Smooth muscle cell of bladder (primary cell): ENCODE measurements around the gene DPEP2NB. TPM values are rescaled to one million over a fixed set of nuclear protein-coding genes. Genes with fewer than 3 reads are reported as not detected.

ENCODE experiments used
- total RNA-seq: library from RNA; depleted of rRNA; stranded (reverse); fragments of >200 nt; gene quantifications from 2 replicates; pipeline ENCODE4 v1.2.3, GENCODE V29; 2014

Gene DPEP2NB, protein sequence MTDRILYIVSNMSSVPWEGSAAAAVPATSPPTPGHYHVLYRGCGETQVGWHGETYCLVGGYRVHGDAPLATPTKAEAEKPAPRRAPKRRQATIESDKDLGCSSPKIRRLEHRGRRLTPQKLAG
- not detected in 2 replicates for total RNA-seq

DNA sequence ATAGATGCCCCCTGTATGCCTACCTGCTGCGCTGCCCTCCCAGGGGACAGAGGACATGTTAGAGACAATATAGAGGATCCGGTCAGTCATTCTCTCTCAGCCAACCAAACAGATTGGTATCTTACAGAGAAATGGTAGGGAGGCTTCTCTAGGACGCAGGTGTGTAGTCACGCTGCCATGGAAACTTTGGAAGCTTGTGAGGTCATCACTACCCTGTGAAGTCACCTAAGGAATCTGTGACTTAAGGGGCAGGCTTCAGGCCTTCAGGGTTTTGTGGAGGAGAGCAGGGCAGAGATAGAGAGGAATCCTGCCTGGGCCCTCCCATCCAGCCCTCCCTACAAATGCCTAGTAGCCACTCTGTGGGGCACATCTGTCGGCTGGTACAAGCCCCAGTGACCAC lies at the start of gene DPEP2NB:
TSS of gene DPEP2NB (minus strand) at position 231 of the 400 bp plus-strand sequence. CDS start at position 90, 141 bp downstream.

DNA sequence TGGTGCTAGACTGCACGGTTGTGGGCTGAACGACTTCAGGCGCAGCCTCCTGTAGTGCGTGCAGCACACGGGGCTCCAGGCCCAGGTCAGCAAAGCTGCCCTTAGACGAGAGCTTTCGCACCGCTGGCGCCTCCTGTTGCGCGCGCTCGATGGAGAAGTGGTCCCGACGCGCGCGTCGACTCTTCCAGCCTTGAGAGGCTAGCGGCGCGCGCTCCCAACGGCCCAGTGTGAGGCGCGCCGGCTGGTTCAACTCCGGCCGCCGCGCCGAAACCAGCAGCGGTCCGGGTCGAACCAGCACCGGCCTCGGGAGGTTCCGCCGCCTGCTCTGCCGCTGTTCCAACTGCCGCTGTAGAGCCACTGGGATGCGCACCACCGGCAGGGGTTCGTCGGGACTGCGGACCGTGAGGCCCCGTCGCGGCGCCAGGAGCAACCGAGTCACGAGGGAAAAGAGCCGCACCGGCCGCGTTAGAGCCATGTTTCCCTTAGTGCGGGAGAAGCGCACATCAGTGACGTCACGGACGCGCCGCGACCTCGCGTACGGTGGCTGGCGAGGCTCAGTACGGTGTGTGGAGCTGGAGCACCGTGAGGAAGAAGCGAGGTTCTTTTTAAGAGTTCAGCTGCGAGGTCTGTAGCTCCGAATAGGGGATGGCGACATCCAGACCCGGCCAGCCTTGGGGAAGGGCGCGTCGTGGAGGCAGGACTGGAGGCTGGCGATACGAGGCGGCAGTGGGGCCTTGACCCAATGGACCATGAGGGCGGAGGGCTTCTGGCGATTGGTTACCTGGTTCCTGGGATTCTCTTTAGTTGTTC lies 7.2 kb upstream of the DPEP2NB start, which contains the start of the genes DDX28 and DUS2:
TSS of gene DDX28 (minus strand) at position 505 of the 810 bp plus-strand sequence. CDS start at position 475, 30 bp downstream.
TSS of gene DUS2 (plus strand) at position 557 of the 810 bp plus-strand sequence. CDS start 14,740 bp downstream, outside the sequence.

DNA sequence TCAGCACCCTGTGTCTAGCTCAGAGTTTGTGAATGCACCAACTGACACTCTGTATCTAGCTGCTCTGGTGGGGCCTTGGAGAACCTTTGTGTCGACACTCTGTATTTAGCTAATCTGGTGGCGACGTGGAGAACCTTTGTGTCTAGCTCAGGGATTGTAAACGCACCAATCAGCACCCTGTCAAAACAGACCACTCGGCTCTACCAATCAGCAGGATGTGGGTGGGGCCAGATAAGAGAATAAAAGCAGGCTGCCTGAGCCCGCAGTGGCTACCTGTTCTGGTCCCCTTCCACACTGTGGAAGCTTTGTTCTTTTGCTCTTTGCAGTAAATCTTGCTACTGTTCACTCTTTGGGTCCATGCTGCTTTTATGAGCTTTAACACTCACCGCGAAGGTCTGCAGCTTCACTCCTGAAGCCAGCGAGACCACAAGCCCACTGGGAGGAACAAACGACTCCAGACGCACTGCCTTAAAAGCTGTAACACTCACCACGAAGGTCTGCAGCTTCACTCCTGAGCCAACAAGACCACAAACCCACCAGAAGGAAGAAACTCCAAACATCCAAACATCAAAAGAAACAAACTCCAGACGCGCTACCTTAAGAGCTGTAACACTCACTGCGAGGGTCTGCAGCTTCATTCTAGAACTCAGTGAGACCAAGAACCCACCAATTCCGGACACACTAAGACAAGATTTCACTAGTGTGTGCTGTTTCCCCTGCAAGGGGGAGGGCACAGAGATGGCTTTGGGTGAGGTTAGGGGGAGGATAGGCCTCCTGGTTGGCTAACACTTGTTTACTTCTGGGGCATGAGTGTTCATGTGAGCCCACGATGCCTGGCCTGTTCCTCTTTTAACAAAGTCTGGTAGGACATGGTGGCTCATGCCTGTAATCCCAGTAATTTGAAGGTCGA lies 16.7 kb downstream of the DPEP2NB start, which contains the start of gene DPEP2:
TSS of gene DPEP2 (minus strand) at position 706 of the 910 bp plus-strand sequence. CDS start 6,272 bp downstream, outside the sequence.

DNA sequence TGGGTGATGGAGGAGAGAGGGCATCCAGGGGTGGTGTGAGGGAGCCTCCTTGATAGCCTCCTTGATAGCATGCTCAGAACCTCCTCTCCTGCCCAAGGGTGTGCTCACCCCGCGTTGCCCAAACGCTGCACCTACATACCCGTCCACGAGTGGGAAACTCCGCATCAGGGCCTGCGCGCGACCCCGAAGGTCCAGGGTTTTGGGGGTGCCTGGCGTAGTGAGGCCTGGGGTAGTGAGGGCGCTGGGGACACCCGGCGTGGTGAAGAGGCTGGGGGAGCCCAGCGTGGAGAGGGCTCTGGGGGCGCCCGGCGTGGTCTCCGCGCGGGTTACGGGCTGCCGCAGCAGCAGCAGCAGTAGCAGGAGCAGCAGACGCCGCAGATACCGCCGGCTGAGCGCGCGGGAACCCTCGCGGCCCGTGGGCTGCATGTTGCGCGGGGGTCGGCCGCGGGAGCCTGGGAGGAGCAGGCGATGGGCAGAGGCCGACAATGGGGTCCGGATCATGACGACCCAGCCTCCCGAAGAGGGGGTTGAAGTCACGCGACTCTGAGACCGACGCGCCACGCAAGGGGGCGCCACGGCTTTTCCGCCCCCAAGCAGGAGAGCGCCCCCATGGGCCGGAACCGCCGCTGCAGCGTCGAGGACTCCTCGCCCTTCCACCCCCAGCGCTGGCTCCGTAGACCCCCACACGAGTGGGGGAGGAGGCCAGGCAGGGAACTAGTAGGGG lies 35.6 kb downstream of the DPEP2NB start, which contains the start of gene DPEP3:
TSS of gene DPEP3 (minus strand) at position 545 of the 724 bp plus-strand sequence. CDS start at position 426, 119 bp downstream.

DNA sequence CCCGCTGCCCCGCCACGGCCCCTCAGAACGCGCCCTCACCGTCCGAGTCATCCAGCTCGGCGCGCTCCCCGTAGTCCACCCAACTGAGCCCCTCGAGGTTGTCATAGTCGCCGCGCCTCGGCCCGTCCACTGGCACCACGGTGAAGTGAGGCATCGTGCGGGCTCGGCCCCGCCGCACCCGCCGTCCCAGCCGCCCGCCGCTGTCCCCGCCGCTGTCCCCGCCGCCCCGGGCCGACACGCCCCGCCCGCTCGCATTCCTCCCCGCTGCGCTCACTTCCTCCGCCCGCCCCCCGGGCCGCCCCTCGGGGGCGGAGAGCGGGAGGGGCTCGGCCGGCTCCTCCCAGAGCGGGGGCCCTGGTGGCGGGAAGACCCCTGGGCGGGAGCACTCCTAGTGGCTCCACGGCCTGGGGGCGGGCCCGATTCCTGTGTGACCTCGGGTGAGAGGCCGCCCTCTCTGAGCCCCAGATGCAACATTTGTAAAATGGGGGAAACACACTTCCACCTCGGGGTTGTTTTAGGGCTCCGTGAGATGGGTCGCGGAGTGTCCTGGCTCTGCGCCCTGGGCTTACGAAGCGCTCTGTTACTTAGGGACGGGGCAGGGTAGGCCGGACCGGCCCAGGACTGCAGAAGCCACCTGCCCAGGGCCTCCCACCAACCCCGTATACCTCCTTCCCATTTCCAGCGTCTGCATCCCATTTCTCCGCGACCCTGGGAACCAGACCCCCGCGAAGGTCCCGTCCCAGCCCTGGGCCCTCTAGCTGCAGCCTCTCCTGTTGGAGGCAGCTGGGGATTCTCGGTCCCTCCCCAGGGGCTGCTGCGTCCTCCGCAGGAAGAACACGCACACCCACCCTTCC lies 47.1 kb downstream of the DPEP2NB start, which contains the start of gene SLC12A4:
TSS of gene SLC12A4 (minus strand) at position 238 of the 854 bp plus-strand sequence. CDS start at position 154, 84 bp downstream.

Other genes starting within 250 kb of the DPEP2NB start
- gene RANBP10, start 209.4 kb downstream of the DPEP2NB start, total RNA-seq: 3.1 and 4.3 TPM in 2 replicates
- 0.57 and 1.2 TPM in 2 replicates for gene TSNAXIP1, start 209.0 kb downstream of the DPEP2NB start, total RNA-seq
- gene THAP11, start 173.6 kb downstream of the DPEP2NB start, total RNA-seq: 22.3 and 31.9 TPM in 2 replicates
- gene NUTF2, start 169.0 kb downstream of the DPEP2NB start, total RNA-seq: 94.4 and 101 TPM in 2 replicates
- gene CENPT, start 168.2 kb downstream of the DPEP2NB start, total RNA-seq: 13.5 and 15.4 TPM in 2 replicates
- gene EDC4, start 142.9 kb downstream of the DPEP2NB start, total RNA-seq: 39.3 and 43.6 TPM in 2 replicates
- gene NRN1L, start 131.0 kb downstream of the DPEP2NB start, total RNA-seq: 0.14 TPM in 1 of 2 replicates, not detected in the other
- gene PSKH1, start 122.7 kb downstream of the DPEP2NB start, total RNA-seq: 8.7 and 14.7 TPM in 2 replicates
- gene CTRL, start 84.0 kb downstream of the DPEP2NB start, total RNA-seq: 0.74 and 0.85 TPM in 2 replicates
- 61.4 and 82.1 TPM in 2 replicates for gene PSMB10, start 79.1 kb downstream of the DPEP2NB start, total RNA-seq
- gene LCAT, start 71.8 kb downstream of the DPEP2NB start, total RNA-seq: 3.6 and 6.1 TPM in 2 replicates
- 105 and 150 TPM in 2 replicates for gene SLC12A4, start 47.3 kb downstream of the DPEP2NB start, total RNA-seq
- not detected in 2 replicates for gene DPEP3, start 35.4 kb downstream of the DPEP2NB start, total RNA-seq
- gene DPEP2, start 16.4 kb downstream of the DPEP2NB start, total RNA-seq: not detected in 2 replicates
- 7.8 and 10.3 TPM in 2 replicates for gene DDX28, start 7.3 kb upstream of the DPEP2NB start, total RNA-seq
- 10.8 and 12.5 TPM in 2 replicates for gene DUS2, start 7.4 kb upstream of the DPEP2NB start, total RNA-seq
- 6.7 and 8.3 TPM in 2 replicates for gene NFATC3, start 69.5 kb upstream of the DPEP2NB start, total RNA-seq
- 0.09 and 0.14 TPM in 2 replicates for gene ESRP2, start 220.2 kb upstream of the DPEP2NB start, total RNA-seq
- 17.2 and 27.3 TPM in 2 replicates for gene PLA2G15, start 229.5 kb upstream of the DPEP2NB start, total RNA-seq
- 9.8 and 14.1 TPM in 2 replicates for gene SLC7A6, start 248.6 kb upstream of the DPEP2NB start, total RNA-seq